K562 treated with DMSO at 1 percent for 48 hours (cell line): ENCODE results near the gene PLOD3. TPM values are rescaled to one million over a fixed set of nuclear protein-coding genes. Genes with fewer than 3 reads are reported as not detected.

ENCODE experiments used
- total RNA-seq: library from RNA; unstranded; fragments of 300-600 nt; gene quantifications from 2 replicates; pipeline ENCODE4 v1.2.3, GENCODE V29; 2022; ENCODE audit warnings: low replicate concordance; ENCODE audit errors: extremely low read depth

The PLOD3 gene, protein sequence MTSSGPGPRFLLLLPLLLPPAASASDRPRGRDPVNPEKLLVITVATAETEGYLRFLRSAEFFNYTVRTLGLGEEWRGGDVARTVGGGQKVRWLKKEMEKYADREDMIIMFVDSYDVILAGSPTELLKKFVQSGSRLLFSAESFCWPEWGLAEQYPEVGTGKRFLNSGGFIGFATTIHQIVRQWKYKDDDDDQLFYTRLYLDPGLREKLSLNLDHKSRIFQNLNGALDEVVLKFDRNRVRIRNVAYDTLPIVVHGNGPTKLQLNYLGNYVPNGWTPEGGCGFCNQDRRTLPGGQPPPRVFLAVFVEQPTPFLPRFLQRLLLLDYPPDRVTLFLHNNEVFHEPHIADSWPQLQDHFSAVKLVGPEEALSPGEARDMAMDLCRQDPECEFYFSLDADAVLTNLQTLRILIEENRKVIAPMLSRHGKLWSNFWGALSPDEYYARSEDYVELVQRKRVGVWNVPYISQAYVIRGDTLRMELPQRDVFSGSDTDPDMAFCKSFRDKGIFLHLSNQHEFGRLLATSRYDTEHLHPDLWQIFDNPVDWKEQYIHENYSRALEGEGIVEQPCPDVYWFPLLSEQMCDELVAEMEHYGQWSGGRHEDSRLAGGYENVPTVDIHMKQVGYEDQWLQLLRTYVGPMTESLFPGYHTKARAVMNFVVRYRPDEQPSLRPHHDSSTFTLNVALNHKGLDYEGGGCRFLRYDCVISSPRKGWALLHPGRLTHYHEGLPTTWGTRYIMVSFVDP
- not detected in 2 replicates for total RNA-seq

DNA sequence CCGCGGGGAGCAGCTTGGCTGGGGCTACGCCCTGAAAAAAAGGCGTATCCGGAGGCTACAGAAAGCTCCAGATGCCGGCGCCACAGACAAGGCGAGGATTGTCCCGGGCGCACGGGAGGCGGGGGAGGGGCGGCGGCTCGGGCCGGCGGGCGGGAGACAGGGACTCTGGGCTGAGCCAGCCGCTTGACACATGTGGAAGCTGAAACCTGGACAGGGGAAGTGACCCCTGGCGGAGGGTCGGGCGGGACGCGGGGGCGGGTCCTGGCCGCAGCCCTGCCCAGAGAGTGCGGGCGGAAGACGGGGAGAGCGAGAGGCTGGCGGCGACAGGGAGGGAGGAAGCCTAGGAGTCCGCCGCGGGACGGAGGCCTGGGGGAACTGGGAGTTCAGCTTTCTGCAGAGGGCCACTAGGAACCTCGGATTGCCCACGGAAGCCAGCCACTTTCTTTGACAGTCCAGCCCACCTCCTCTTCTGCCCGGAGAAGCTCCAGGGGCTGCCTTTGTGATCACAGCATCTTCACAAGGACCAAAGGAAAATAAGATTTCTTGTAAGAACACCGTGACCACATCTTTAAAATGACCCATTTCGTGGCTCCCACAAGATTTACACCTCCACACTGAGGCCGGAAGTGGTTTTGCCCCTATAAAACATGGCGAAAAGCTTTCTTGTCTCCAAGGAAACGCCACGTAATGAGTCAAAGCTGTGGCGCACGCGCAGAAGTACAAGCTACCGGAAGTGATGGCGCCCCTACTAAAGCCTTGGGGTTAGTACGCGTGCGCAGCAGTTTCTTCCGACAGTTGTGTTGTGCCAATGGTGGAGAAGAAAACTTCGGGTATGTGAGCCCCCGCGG lies at the start of gene PLOD3, which contains the start of gene ZNHIT1:
Gene PLOD3 (minus strand): TSS at position 194 of the 848 bp plus-strand sequence. CDS start 307 bp downstream, outside the sequence.
Gene ZNHIT1 (plus strand): TSS at position 778 of the 848 bp plus-strand sequence. CDS start 31 bp downstream, at position 809.

DNA sequence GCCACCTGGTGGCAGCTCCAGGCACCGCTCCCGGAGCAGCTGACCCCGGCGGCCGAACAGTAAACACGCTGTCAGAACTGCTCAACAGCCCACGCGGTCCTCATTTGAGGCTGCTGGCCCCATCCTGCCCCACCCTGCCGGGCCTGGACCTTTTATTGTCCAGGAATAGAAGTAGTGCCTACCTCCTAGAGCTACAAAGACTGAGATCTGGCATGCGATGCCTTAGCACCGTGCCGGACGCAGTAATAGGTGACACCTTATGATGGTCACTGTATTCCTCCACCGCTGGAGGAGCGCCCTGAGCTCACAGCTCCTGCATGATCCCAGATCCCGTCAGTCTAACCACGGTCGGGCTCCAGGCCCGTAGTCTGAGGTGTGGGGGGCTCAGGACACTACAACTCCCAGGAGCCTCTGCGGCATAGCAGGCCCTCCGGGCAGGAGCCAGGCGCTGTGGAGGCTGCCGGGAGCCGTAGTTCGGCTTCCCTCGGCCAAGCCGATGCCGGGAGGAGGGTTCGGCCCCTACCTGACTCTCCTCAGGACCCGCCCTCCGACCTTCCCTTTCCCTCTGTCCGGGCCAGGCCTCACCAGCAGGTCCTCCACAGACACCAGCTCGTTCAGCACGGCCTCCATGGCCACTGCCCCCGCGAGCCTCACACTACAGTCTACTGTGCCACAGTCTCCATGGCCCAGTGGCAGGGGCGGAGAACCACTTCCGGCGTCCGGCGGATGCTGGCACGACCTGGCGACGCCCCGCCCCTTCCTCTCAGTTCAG lies 27.2 kb upstream of the PLOD3 start, which contains the start of gene FIS1:
Gene FIS1 (minus strand): TSS at position 707 of the 772 bp plus-strand sequence. CDS start 77 bp downstream, at position 630.

DNA sequence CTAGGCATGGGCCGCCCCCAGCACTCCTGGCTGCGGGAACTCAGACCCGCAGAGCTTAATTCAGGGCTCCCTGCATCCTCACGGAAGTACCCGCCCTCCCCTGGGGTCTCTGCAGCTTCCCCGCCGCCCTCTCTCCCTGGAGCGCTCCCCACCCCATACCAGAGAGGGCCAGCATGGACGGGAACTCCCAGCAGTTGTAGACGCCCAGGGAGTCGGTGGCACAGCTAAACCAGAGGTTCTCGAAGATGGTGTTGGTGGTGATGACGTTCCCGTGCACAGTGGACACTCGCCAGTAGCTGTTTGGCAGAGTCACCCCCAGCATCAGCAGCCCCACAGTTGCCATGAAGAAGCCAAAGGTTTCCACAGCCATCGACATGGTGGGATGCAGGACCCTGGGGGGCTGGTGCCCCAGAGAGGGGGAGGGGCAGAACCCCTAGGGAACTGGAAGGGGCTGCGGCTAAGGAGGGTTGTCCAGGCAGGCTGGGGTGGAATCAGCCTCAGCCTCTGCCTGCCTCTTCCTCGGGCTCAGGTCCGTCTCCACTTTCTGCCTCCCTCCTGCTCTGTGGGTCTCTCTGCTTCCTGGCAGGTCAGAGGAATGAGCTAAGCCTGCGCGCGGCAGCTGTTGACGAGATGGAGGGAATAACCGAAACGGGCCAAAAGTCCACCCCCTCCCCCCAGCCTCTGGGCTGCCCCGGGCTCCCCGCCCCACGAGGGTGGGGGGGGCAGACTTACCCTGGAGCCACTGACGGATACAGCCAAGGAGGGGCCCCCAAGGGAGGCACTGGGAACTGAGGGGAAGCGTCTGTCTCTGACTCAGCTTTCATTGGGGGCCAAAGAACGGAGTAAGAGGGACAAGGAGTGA lies 20.1 kb upstream of the PLOD3 start, which contains the start of gene CLDN15:
Gene CLDN15 (minus strand): TSS at position 597 of the 862 bp plus-strand sequence. CDS start 221 bp downstream, at position 376.

DNA sequence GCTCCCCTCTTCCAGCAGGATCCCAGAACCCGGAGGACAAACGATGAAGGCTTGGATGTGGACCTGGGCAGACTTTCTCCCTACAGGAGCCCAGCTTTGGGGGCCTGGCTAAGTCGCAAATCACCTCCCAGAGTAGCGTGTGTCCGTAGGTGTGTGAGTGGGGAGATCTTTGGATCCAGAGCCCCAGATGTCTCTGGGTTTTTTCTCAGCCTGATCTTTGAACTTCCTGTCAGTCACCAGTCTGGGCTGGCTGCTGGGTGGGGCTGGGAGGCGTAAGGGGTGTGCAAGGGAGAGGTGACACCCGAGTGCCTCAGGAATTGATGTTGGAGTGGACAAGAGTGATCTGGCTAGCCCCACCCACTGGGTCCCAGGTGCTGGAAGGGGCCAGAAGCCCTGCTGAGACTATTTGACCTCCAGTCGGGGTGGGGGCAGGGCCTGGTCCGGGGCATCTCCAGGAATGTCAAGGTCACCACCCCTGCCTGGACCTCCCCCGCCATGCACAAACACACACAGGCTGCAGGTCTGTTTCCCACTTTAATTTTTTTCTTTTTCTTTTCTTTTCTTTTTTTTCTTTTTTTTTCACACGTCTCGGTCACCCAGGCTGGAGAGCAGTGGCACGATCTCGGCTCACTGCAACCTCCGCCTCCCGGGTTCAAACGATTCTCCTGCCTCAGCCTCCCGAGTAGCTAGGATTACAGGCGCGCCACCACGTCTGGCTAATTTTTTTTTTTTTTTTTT lies 16.4 kb downstream of the PLOD3 start, which contains the start of gene MOGAT3:
Gene MOGAT3 (minus strand): TSS at position 175 of the 738 bp plus-strand sequence. CDS start 182 bp downstream, outside the sequence.

DNA sequence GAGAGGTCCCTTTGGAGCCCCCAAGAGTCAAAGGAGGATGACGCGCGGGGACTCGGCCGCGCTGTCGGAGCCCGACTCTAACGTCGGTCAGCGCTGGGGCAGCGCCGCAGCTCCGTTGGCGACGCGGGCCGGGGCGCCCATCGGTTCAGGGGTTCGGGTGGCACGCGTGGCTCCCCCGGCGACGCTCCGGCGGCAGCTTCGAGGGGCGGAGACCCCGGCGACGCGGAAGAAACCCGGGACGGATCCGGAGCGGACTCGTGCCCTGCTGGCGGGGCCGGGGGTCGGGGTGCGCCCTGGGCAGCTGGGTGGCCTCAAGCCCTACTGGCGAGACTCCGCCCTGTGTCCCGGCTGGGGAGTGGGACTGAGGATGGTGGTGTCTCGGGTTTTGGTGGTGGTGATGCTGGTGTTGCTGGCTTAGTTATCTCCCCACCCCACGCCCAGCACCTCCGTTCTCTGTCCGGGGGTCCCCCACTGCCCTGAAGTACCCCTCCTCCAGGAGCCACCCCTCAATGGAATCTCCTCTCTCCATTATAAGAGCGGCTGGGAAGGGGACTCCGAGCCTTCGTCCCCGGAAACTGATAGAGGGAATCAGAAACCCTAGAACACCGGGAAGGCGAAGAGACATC lies 37.1 kb downstream of the PLOD3 start, which contains the start of gene NAT16:
Gene NAT16 (minus strand): TSS at position 164 of the 626 bp plus-strand sequence. CDS start 5,486 bp downstream, outside the sequence.

DNA sequence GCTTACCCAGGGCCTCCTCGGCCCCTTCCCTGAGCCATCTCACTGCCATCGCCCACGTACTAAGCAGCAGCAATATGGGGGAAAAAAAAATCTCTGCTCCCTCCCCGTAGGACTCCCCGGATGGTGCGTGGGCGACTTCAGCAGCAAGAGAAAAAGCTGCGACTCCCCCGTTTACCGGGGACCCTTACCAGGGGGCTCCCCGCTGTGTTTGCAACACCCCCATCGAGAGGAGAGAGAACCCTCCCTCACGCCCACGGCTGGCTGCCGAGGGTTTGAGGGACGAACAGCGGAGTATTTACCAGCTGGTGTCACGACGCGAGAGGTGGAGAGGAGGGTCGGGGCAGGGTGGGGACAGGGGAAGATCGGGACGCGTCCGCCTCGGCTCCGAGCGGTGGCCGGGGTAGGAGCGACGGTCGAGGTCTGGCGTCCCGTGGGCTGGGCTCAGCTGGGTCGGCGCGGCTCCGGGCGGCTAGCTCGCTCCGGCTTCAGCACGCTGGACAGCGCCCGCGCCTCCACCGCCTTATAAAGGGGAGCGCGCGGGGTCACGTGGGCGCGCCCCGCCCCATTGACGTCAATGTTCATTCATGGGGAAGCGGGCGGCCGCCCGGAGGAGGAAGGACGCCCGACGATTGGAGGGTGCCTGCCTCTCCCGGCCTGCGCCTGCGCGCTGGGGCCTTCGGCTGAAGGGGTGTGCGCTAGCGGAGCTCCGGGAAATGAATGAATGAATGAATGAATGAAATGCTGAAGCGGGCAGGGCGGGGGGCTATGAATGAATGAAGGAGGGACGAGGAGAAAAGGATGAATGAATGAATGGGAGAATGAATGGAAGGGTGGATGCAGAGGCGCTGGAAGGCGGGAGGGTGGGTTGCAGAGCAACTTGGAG lies 52.1 kb downstream of the PLOD3 start, which contains the start of gene VGF:
Gene VGF (minus strand): TSS at position 495 of the 883 bp plus-strand sequence. CDS start 726 bp downstream, outside the sequence.

Other genes with a start within 250 kb of the PLOD3 start
- not detected in 2 replicates for gene MUC12, start 248.0 kb downstream of the PLOD3 start, total RNA-seq
- gene MUC17, start 197.5 kb downstream of the PLOD3 start, total RNA-seq, result not detected in 2 replicates
- gene TRIM56, start 132.1 kb downstream of the PLOD3 start, total RNA-seq, result not detected in 2 replicates
- not detected in 2 replicates for gene SERPINE1, start 90.5 kb downstream of the PLOD3 start, total RNA-seq
- not detected in 2 replicates for gene AP1S1, start 63.1 kb downstream of the PLOD3 start, total RNA-seq
- gene VGF, start 52.0 kb downstream of the PLOD3 start, total RNA-seq, result not detected in 2 replicates
- gene NAT16, start 37.3 kb downstream of the PLOD3 start, total RNA-seq, result not detected in 2 replicates
- not detected in 2 replicates for gene MOGAT3, start 16.5 kb downstream of the PLOD3 start, total RNA-seq
- gene ZNHIT1, start 584 bp upstream of the PLOD3 start, total RNA-seq, result not detected in 2 replicates
- gene CLDN15, start 20.2 kb upstream of the PLOD3 start, total RNA-seq, result not detected in 2 replicates
- gene FIS1, start 27.5 kb upstream of the PLOD3 start, total RNA-seq, result not detected in 2 replicates
- gene IFT22, start 104.2 kb upstream of the PLOD3 start, total RNA-seq, result not detected in 2 replicates
- gene COL26A1, start 145.3 kb upstream of the PLOD3 start, total RNA-seq, result not detected in 2 replicates